GM21360 (cell line): ENCODE measurements around the gene ZSWIM3.

Experiments used
- ATAC-seq: cut with Tn5 transposase; IDR thresholded peaks from one replicate; pipeline ENCODE4 v1.9.1; 2021; ENCODE audit warnings: mild to moderate bottlenecking, moderate library complexity; ENCODE audit not compliant: unreplicated experiment

Gene ZSWIM3

GRCh38 chr20:45909336-45909808 is 52.0 kb downstream of the ZSWIM3 start:
- no peak for ATAC-seq

- ATAC-seq = no peak
These were observed 52.6 kb downstream of the ZSWIM3 start for GRCh38 chr20:45909817-45910669.

GRCh38 chr20:45910670-45911485 is 53.5 kb downstream of the ZSWIM3 start:
- peak; percentile 85 for ATAC-seq

GRCh38 chr20:45911486-45912343 is 54.3 kb downstream of the ZSWIM3 start, which contains the start of gene PLTP:
TSS of gene PLTP (minus strand) at chr20:45912155. CDS start at chr20:45911452, 703 bp downstream.
- no peak for ATAC-seq

- ATAC-seq = no peak
These were observed 54.9 kb downstream of the ZSWIM3 start for GRCh38 chr20:45912344-45912682.

GRCh38 chr20:45913116-45913515 is 55.7 kb downstream of the ZSWIM3 start:
- ATAC-seq = no peak

GRCh38 chr20:45917790-45918141 is 60.4 kb downstream of the ZSWIM3 start:
- ATAC-seq = no peak

GRCh38 chr20:45918182-45918737 is 60.8 kb downstream of the ZSWIM3 start:
- no peak for ATAC-seq

GRCh38 chr20:45918779-45919537 is 61.5 kb downstream of the ZSWIM3 start:
- ATAC-seq = no peak

- no peak for ATAC-seq
These were observed 62.4 kb downstream of the ZSWIM3 start for GRCh38 chr20:45919542-45920399.

- ATAC-seq = no peak
These were observed 63.3 kb downstream of the ZSWIM3 start for GRCh38 chr20:45920462-45921336.

GRCh38 chr20:45921337-45922189 is 64.1 kb downstream of the ZSWIM3 start:
- ATAC-seq = no peak

GRCh38 chr20:45924391-45925261 is 67.2 kb downstream of the ZSWIM3 start:
- ATAC-seq = no peak

GRCh38 chr20:45925821-45926506 is 68.5 kb downstream of the ZSWIM3 start:
- ATAC-seq = no peak

- no peak for ATAC-seq
These were observed 69.3 kb downstream of the ZSWIM3 start for GRCh38 chr20:45926731-45927070.
